ENCODE data around the gene ARFRP1.
"Not testable (repeated sequence)": the region's sequence is repeated elsewhere in the genome, so short reads cannot be mapped to it uniquely, and the experiment has no call there.

Gene ARFRP1

GRCh38 chr20:63679799-63680305 lies 27.9 kb downstream of the ARFRP1 start:
- in situ Hi-C loops (cut with HindIII; ENCODE audit: low sequenced_read_pairs) = no loop called here

DNA sequence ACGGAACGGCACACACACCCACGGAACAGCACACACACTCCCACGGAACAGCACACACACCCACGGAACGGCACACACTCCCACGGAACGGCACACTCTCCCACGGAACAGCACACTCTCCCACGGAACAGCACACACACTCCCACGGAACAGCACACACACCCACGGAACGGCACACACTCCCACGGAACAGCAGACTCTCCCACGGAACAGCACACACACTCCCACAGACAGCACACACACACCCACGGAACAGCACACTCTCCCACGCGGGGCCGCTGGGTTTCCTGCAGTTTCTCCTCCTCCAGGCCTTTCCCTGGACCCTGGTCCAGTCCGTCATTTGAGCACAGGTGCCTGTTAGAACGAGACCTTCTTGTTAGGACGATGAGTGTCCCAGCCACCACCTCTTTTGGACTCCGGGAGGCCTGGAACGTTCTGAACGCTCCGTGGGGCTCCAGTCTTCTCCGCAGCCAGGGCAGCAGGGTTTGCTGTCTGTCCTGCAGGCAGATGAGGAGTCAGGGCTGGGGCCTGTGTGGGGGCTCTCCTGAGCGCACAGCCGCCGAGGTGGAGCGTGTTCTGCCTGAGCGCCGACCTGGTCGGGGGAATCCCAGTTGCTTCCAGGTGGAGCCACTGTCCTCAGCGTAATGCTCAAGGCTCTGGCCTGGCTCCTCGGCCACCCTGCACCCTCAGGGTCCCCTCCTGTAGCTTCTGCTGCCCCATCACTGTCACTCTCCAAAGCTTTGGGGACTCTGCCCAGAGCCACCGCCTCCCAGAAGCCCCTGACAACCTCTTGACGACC lies 28.9 kb downstream of the ARFRP1 start:
- in situ Hi-C loops (cut with HindIII; ENCODE audit: low sequenced_read_pairs) = no loop called here

DNA sequence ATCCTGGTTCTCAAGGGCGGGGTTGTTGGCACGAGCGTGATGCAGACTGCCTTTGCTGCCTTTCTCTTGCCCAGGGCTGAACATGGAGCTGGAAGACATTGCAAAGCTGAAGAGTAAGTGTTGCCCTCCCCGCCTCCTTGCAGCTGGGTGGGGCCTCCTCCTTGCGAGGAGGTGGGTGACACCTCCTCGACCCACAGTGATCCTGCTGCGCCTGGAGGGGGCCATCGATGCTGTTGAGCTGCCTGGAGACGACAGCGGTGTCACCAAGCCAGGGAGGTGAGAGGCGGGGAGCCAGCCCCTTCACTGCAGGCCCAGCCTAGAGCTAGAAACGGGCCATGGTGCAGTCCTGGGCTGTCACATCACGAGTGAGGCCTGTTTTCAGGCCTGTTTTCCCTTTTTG lies 29.7 kb downstream of the ARFRP1 start:
- in situ Hi-C loops (cut with HindIII; ENCODE audit: low sequenced_read_pairs) = no loop called here

GRCh38 chr20:63675681-63676368 lies 32.0 kb downstream of the ARFRP1 start:
- in situ Hi-C loops (cut with HindIII; ENCODE audit: low sequenced_read_pairs) = no loop called here

DNA sequence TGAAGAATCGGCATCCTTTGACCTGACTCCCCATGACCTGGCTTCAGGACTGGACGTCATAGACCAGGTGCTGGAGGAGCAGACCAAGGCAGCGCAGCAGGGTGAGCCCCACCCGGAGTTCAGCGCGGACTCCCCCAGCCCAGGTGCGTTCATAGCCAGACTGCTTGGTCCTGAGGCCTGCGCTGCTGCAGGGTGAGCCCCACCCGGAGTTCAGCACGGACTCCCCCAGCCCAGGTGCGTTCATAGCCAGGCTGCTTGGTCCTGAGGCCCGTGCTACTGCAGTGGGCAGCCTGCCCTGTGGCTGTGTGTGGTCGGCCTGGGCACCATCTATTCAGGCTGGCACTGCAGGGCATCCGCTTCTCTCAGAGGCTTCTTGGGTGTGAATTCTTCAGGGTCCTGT lies 33.8 kb downstream of the ARFRP1 start:
- in situ Hi-C loops (cut with HindIII; ENCODE audit: low sequenced_read_pairs) = no loop called here

GRCh38 chr20:63672666-63673065 lies 35.1 kb downstream of the ARFRP1 start:
- in situ Hi-C loops (cut with HindIII; ENCODE audit: low sequenced_read_pairs) = no loop called here

- in situ Hi-C loops (cut with HindIII; ENCODE audit: low sequenced_read_pairs) = not testable (repeated sequence)
Measured at GRCh38 chr20:63671695-63672094, 36.1 kb downstream of the ARFRP1 start.

- in situ Hi-C loops (cut with HindIII; ENCODE audit: low sequenced_read_pairs) = no loop called here
Measured at GRCh38 chr20:63668351-63668750, 39.4 kb downstream of the ARFRP1 start.

- in situ Hi-C loops (cut with HindIII; ENCODE audit: low sequenced_read_pairs) = no loop called here
Measured at GRCh38 chr20:63667858-63668257, 39.9 kb downstream of the ARFRP1 start.

DNA sequence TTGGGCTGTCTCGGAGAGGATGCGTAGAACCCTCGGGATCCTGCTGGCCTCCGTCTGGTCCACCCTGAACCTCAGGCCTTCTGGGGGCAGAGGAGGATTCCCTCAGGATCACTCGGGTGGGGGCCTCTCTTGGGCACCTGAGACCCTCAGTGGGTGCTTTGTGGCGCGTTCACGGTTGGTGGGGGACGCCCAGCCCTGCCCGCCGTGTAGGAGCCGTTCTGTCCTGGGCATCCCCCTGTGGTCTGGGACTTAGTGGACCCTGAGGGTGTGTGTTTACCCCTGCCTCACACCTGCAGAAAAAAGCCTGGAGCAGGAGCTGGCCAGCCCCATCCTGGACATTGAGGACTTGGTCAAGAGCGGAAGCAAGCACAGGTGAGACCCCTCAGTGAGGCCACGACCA lies 42.1 kb downstream of the ARFRP1 start:
- in situ Hi-C loops (cut with HindIII; ENCODE audit: low sequenced_read_pairs) = no loop called here

DNA sequence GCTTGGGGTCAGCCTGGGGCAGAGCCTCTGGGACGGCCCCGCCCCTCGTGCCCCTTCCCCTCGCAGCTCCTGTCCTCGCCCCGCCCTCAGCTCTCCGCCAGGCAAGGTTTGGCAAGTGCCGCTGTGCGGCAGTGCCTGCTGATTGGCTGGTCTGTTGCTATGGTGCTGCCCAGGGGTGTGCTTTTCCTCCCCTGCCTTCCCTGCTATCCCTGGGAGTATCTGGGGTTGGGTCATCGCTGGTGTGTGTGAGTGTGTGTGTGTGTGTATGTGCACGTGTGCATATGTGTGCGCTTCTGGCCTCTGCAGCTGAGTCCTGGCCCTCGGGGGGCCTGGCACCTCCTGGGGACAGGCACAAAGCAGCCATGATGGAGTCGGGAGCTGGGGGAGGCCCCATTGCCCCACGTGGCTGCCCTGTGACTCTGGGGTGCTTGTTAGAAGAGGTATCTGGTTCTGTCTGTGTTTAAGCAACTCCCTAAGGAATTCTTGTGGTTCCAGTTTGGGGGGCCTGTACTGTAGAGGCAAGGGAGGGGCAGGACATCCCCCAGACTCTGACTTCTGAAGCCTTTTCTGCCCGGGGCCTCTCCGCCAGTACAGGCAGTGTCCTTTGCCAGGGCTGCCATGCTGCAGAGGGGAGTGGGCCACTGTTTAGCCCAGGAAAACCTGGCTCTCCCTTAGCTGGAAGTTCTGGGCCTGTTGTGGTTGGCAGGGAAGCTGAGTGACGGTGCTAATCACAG lies 42.7 kb downstream of the ARFRP1 start:
- in situ Hi-C loops (cut with HindIII; ENCODE audit: low sequenced_read_pairs) = loop anchor here (5.0 kb wide), 1 partner anchor 53 kb away; no protein-coding TSS in a partner anchor

DNA sequence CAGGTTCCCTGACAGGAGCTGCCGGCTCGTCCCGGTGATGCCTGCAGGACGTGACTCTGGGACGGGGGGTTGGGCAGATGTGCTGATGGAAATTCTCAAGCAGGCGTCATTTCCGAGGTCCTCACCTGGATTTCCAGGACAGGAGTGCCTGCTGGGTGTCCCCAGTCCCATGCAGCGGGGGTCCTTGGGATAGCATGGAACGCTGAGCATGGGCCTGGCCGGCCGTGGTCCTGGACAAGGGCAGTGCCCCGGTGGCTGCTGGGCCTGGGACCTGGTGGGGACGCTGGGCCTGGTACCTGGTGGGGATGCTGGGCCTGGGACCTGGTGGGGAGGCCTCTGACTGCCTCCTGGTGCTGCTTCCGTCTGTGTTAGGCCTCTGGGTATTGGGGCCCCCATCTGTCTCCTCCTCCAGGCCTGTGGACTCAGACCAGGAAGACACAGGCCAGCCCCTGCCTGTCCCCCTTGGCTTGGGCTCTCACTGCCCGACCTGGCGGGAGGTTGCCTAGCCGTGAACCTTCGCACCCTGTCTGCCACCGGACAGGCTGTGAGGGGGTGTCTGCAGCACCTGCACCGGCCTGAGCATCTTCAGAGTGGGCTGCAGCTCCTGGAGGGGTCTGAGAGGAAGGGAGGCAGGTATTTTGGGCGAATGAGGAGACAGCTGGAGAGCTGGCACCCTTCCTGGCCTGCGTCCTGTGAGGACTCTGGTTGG lies 43.5 kb downstream of the ARFRP1 start:
- in situ Hi-C loops (cut with HindIII; ENCODE audit: low sequenced_read_pairs) = loop anchor here (5.0 kb wide), 1 partner anchor 52 kb away; no protein-coding TSS in a partner anchor

DNA sequence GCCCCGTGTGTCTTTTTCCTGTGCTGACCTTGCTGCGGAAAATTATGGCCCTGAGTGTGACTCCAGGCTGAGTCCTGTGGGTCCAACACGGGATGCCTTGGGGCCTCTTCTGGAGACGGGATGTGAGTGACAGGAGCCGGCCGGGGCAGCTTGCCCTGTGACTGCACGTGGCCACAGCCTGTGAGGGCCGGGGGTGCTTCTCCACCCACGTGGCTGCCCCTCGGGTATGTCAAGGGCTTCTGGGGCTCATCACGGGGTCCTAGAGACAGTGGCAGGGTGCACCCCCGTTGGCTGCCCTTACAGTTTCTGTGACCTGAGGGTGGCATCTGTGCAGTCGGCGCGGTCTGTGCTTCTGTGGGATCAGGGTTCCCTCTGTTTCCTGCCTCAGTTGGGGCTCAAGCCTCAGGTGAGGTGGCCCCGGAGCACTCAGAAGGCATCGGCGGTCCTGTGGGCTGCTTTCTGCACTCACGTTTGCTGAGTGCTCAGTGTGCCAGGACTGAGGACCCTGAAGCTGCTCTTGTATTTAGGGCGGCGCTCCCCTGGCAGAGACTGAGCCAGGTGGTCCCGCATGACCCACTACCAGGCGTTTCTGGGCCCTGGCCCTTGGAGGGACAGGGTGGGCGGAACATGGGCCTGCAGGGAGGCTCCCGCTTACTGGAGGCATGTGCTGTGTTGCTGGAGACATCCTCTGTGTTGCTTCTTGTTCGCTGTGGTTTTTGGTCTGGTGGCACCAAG lies 44.3 kb downstream of the ARFRP1 start:
- in situ Hi-C loops (cut with HindIII; ENCODE audit: low sequenced_read_pairs) = loop anchor here (5.0 kb wide), 1 partner anchor 51 kb away; no protein-coding TSS in a partner anchor

GRCh38 chr20:63662813-63663189 lies 45.0 kb downstream of the ARFRP1 start:
- in situ Hi-C loops (cut with HindIII; ENCODE audit: low sequenced_read_pairs) = loop anchor here (5.0 kb wide), 1 partner anchor 50 kb away; no protein-coding TSS in a partner anchor

DNA sequence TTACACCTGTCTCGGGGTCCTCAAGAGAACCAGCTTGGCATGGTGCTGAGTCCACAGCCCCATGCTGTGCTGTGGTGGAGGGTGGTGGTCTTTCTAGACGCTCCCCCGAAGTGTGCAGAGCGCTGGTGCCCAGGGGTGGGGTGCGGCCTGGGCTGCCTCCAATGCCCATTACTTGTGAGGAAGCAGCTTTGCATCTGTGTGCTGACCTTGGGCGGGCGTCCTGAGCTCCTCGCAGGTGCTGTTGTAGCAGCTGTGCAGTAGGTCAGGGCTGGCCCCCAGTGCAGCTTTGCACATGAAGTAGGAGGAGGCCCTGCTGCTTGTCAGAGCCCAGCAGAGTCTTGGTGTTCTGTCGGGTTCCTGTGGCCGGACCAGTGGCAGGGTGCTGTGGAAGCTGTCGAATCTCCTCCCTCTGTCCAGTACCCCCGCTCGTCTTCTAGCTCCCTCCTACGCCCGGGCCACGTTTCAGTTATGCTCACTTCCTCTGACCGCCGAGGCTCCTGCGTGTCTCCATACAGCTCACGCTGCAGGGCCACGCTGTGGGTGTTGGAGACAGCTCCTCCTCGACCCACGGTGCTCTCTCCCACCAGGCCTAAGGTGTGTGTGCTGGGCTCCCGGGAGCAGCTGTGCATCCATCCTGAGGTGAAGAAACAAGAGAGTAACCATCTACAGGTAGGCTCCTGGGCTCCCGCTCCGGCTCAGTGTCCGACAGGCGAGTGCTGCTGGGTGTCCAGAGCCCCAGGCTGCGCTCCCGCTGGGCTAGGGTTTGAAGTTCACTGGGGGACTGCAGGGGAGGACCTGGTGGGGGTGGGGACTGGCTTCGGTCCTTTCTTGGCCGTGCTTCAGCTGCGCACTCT lies 45.6 kb downstream of the ARFRP1 start:
- in situ Hi-C loops (cut with HindIII; ENCODE audit: low sequenced_read_pairs) = loop anchor here (5.0 kb wide), 1 partner anchor 50 kb away; no protein-coding TSS in a partner anchor

DNA sequence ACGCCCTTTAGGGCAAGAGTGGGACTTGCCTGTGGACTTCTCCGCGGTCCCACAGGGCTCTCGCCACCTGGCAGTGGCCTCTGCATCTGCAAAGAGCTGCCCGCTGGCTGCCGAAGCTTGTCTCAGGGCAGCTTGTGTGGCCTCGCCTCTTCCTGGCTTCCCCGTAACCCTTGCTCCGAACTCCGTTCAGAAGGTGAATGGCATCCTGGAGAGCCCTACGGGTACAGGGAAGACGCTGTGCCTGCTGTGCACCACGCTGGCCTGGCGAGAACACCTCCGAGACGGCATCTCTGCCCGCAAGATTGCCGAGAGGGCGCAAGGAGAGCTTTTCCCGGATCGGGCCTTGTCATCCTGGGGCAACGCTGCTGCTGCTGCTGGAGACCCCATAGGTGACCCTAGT lies 46.7 kb downstream of the ARFRP1 start:
- in situ Hi-C loops (cut with HindIII; ENCODE audit: low sequenced_read_pairs) = loop anchor here (5.0 kb wide), 1 partner anchor 49 kb away; no protein-coding TSS in a partner anchor

DNA sequence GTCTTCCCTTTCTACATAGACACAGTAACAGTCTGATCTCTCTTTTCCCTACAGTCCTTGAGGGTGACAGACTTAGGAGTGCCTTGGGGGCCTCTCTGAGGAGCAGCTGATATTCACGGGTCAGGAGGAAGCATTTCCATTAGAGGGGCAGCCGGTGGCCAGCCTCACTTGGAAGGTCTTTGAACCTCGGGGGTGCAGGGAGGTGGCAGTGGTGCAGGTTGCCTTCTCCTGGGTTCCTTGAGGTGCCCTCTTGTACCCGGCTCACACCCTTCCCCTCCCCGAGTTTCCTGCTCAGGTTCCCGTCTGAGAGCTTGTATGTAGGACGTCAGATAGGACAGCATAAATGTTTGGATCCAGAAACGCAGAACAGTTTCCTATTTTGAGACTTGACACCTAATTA lies 47.2 kb downstream of the ARFRP1 start:
- in situ Hi-C loops (cut with HindIII; ENCODE audit: low sequenced_read_pairs) = loop anchor here (5.0 kb wide), 1 partner anchor 48 kb away; no protein-coding TSS in a partner anchor

DNA sequence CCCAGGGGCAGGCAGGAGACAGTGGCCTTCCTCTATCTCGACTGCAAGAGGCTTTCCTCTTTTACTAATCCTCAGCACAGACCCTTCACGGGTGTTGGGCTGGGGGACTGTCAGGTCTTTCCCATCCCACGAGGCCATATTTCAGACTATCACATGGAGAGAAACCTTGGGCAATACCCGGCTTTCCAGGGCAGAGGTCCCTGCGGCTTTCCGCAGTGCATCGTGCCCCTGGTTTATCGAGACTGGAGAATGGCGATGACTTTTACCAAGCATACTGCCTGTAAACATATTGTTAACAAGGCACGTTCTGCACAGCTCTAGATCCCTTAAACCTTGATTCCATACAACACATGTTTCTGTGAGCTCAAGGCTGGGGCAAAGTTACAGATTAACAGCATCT lies 47.6 kb downstream of the ARFRP1 start:
- in situ Hi-C loops (cut with HindIII; ENCODE audit: low sequenced_read_pairs) = loop anchor here (5.0 kb wide), 1 partner anchor 48 kb away; no protein-coding TSS in a partner anchor

GRCh38 chr20:63659370-63659769 lies 48.4 kb downstream of the ARFRP1 start:
- in situ Hi-C loops (cut with HindIII; ENCODE audit: low sequenced_read_pairs) = no loop called here

Measured in endothelial cell of hepatic sinusoid (primary cell).